H7 (cell line): ENCODE measurements around the gene NUP133. TPM values are rescaled to one million over a fixed set of nuclear protein-coding genes. Genes with fewer than 3 reads are reported as not detected.
"Not testable (repeated sequence)": the region's sequence is repeated elsewhere in the genome, so short reads cannot be mapped to it uniquely, and the experiment has no call there.

Source experiments
- DNase-seq: peaks from one replicate; pipeline ENCODE4 v3.0.0; 2012
- H3K27me3 ChIP-seq: 2 replicates; pipeline ENCODE4 v1.6.0; 2011; ENCODE audit warnings: mild to moderate bottlenecking, low read length; ENCODE audit not compliant: control insufficient read depth, insufficient read depth
- H3K36me3 ChIP-seq: replicated peaks from 2 replicates; pipeline ENCODE4 v1.5.1; 2011; ENCODE audit warnings: low read length; ENCODE audit not compliant: control insufficient read depth, insufficient read depth
- H3K4me3 ChIP-seq: 2 replicates; pipeline ENCODE4 v1.5.1; 2011; ENCODE audit warnings: low read depth, mild to moderate bottlenecking, control low read depth, low read length, moderate library complexity; ENCODE audit not compliant: insufficient read depth
- total RNA-seq: library from RNA; depleted of rRNA; stranded (reverse); fragments of >200 nt; shearing (Covaris generic); gene quantifications from 2 replicates; pipeline ENCODE4 v1.2.3, GENCODE V29; 2014; rRNA removed

Gene NUP133
- total RNA-seq, 1 experiment from 2014 or later, result 72.5 TPM

DNA sequence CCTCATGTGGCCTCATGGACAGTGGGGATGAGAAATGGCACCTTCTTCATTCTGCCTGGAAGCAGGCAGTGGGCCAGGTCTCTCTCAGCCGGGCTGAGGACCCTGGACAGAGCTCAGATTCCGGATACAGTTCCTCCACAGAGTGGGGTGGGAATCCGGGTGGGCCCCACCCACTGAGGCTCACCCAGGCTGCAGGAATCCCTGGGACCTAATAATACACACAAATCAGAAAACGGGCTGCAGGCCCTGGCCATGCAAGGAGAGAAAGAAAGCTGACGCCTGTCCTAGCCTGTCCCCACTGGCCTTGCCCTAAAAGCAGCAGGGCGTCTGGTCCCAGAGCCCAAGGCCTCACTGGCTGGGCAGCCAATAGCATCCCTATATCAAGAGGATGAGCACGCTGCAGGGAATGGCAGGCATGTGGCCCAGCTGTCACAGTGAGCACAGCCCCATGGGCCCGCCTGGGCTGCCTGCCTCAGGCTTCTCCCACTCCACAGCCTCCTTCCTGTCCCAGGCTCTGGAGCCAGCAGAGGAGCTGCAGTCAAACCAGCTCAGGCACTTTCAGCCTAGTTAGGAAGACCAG, 99.6 kb downstream of the NUP133 start:
- Histone ChIP-seq H3K36me3 (no peaks in the 10 kb centered on the region), H3K27me3 (peaks cover 53% of the 10 kb centered on the region), H3K4me3 (no peak overlapping the region)
- DNase-seq, result peak; percentile 53

DNA sequence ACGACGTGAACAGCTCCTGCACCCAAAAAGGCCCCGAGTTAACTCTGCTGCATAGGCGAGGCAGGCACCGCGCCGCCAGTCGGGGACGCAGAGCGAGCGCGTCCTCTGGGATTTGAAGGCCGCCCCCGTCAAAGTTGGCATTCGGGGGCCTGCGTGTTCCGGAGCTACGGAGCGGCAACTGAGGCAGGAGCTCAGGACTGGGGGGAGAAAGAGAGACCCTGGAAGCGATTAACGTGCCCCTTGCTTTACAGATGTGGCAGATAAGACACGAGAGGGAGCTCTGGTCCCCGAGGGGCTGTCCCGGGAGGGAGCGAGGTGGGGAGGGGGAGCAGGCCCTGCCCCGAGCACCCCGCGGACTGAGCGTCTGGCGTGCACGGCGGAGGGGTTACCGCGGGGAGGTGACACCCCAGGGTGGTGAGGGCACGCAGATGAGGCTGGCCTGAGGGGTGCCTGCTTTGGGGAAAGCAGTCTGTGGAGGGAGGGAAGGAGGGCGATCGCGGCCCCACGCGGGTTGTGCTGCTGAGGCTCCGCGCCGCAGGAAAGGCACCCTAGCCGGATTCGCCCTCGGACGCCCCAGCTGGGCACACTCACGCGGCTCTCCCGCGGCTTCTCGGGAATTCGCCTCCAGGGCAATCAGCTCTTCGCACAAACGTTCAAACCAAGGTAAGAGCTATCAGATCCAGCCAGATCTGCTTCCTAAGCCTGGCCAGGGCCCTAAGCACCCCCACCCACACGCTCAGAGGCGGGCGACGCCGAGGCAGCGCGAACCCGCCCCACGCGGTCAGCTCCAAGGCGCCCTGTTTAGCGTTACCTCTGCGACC, 100.7 kb downstream of the NUP133 start:
- Histone ChIP-seq H3K36me3 (no peaks in the 10 kb centered on the region), H3K27me3 (peaks cover 51% of the 10 kb centered on the region), H3K4me3 (peak overlapping the region; percentile 54)
- peak; percentile 74 for DNase-seq

DNA sequence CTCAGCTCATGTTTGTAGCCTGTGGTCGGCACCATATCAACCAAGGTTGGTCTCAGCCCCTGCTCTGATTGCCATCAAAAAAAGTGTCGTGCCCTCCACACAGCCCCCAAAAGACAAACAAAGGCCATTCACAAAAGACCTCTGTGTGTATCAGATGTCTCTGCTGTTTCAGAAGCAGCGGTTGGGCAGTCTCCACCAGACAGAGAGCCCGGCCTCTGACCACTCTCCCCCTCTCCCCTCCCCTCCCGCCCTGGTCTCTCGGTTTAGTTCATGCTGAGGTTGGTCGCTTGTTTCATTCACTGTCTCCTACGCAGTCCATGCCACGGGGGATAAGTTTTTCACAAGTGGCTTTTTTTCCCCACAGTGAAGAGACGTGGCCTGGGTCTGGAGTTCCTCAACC, 101.3 kb downstream of the NUP133 start:
- H3K27me3 ChIP-seq, result peaks cover 49% of the 10 kb centered on the region
- H3K4me3 ChIP-seq, result peak overlapping the region; percentile 54
- peak; percentile 83 for DNase-seq
- H3K36me3 ChIP-seq, result no peaks in the 10 kb centered on the region

- no peaks in the 10 kb centered on the region for H3K36me3 ChIP-seq
- no peak overlapping the region for H3K4me3 ChIP-seq
- H3K27me3 ChIP-seq, result peaks cover 27% of the 10 kb centered on the region
- DNase-seq, result no peak
These were observed 104.6 kb downstream of the NUP133 start for GRCh38 chr1:229403573-229403972.

GRCh38 chr1:229402993-229403392, 105.1 kb downstream of the NUP133 start:
- Histone ChIP-seq H3K27me3 (peaks cover 22% of the 10 kb centered on the region), H3K4me3 (no peak overlapping the region), H3K36me3 (no peaks in the 10 kb centered on the region)
- DNase-seq, result no peak

DNA sequence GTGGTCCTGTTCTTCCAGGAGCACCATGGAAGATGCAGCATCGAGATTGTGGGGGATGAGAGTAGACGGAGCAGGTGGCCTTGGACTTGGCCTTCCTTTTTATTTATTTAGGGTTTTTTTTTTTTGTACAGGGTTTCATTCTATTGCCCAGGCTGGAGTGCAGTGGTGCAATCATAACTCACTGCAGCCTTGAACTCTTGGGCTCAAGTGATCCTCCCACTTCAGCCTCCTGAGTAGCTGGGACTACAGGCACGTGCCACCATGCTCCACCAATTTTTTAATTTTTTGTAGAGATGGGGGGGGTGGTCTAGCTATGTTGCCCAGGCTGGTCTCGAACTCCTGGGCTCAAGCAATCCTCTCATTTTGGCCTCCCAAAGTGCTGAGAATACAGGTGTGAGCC, 105.8 kb downstream of the NUP133 start:
- not testable (repeated sequence) for H3K4me3 ChIP-seq, DNase-seq, H3K36me3 ChIP-seq
- peaks cover 16% of the 10 kb centered on the region for H3K27me3 ChIP-seq

DNA sequence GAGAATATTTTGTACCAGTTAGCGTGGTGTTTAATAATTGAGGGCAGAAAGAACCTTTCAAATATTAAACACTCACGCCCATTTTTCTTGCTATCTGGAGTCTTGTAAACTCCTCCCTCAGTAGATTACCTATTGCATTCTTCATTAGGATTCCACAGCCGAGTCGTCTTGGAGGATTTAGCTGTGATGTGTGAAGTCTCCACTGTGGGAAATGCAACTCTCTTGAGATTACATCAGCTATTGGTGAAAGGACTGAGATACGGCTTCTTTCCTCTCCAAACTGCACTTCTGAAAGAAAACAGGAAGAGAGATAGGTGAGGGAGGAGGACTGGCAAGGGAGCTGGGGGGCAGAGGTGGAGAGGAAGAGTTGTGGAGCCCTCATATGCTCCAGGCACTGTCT, 110.4 kb downstream of the NUP133 start:
- H3K36me3 ChIP-seq, result no peaks in the 10 kb centered on the region
- no peak overlapping the region for H3K4me3 ChIP-seq
- H3K27me3 ChIP-seq, result peaks cover 2% of the 10 kb centered on the region; the same call in 1 of the 2 replicates
- no peak for DNase-seq

- Histone ChIP-seq H3K4me3 (no peak overlapping the region), H3K27me3 (peaks cover 2% of the 10 kb centered on the region; the same call in 1 of the 2 replicates), H3K36me3 (no peaks in the 10 kb centered on the region)
- DNase-seq, result peak; percentile 55
These were observed 111.4 kb downstream of the NUP133 start for GRCh38 chr1:229396585-229397206.

GRCh38 chr1:229394517-229394916, 113.6 kb downstream of the NUP133 start:
- not testable (repeated sequence) for H3K27me3 ChIP-seq, H3K36me3 ChIP-seq

GRCh38 chr1:229392936-229393335, 115.2 kb downstream of the NUP133 start:
- Histone ChIP-seq H3K27me3 (peaks cover 2% of the 10 kb centered on the region; the same call in 1 of the 2 replicates), H3K4me3 (no peak overlapping the region), H3K36me3 (no peaks in the 10 kb centered on the region)
- no peak for DNase-seq

More at GRCh38 chr1:229394517-229394916, 113.6 kb downstream of the NUP133 start:
- not testable (repeated sequence) for DNase-seq, H3K4me3 ChIP-seq

Other genes with a start within 250 kb of the NUP133 start
- 47.0 and 60.7 TPM in 2 replicates for gene RAB4A, start 237.2 kb downstream of the NUP133 start, total RNA-seq
- gene CCSAP, start 165.3 kb downstream of the NUP133 start, total RNA-seq, result 8.6 and 12.8 TPM in 2 replicates
- gene ACTA1, start 74.2 kb downstream of the NUP133 start, total RNA-seq, result 0.67 and 1.8 TPM in 2 replicates
- 18.0 and 19.8 TPM in 2 replicates for gene ABCB10, start 50.4 kb upstream of the NUP133 start, total RNA-seq
- gene TAF5L, start 117.8 kb upstream of the NUP133 start, total RNA-seq, result 32.8 and 34.6 TPM in 2 replicates
- 35.4 and 37.5 TPM in 2 replicates for gene URB2, start 117.9 kb upstream of the NUP133 start, total RNA-seq